Measurements from ENCODE around the gene RAB26.

The RAB26 gene

DNA sequence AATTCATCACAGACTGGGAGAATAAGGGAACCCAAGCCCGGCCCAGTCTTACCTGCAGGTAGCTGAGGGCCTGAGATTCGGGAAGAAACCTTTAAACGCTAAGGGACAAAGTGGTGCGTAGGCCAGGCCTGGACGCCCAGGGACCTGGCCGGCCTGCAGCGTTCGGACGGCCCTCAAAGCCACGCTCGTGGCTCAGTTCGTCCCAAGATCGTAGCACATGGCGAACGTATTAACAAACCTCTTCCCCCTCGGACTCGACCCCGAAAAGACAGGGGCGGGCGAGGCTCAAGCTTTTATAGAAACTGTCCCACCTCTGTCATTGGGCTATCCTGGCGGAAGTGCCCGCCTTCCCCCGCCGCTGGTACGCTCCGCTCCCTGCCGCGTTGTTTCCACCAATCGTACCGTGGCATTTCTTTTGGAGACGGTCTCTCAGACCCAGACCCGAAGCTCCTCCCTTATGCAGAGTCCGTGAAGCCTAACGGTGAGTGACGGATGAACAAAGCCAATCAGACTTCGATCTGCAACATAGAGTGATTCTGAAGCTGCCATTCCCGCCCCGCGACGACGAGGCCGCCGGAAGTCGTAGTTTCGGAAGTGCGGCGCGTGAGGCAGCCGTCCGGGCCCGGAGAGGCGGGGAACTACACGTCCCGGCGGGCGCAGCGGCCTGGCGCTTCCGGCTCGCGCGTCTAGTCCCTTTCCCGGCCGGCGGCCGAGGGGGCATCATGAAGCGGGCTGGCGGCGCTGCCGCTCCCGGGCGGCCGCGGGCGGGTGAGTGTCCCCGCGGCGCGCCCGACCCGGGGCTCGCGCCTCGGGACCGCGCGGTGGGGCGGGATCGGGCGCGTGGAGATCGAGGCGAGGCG lies 6.9 kb downstream of the RAB26 start, which contains the start of gene TRAF7 (continued):
- TF ChIP-seq ZNF274 (IDR thresholded peaks at IDR 0.05; ENCODE audit: low read length): no peak
- TF ChIP-seq ZNF274 (tag by site-specific recombination; IDR thresholded peaks at IDR 0.05; ENCODE audit: borderline replicate concordance): no peak
- TF ChIP-seq ZIC2 (tag by site-specific recombination; IDR thresholded peaks at IDR 0.05): no peak; the same call in 1 of the 2 replicates
- TF ChIP-seq, protein P1, sequence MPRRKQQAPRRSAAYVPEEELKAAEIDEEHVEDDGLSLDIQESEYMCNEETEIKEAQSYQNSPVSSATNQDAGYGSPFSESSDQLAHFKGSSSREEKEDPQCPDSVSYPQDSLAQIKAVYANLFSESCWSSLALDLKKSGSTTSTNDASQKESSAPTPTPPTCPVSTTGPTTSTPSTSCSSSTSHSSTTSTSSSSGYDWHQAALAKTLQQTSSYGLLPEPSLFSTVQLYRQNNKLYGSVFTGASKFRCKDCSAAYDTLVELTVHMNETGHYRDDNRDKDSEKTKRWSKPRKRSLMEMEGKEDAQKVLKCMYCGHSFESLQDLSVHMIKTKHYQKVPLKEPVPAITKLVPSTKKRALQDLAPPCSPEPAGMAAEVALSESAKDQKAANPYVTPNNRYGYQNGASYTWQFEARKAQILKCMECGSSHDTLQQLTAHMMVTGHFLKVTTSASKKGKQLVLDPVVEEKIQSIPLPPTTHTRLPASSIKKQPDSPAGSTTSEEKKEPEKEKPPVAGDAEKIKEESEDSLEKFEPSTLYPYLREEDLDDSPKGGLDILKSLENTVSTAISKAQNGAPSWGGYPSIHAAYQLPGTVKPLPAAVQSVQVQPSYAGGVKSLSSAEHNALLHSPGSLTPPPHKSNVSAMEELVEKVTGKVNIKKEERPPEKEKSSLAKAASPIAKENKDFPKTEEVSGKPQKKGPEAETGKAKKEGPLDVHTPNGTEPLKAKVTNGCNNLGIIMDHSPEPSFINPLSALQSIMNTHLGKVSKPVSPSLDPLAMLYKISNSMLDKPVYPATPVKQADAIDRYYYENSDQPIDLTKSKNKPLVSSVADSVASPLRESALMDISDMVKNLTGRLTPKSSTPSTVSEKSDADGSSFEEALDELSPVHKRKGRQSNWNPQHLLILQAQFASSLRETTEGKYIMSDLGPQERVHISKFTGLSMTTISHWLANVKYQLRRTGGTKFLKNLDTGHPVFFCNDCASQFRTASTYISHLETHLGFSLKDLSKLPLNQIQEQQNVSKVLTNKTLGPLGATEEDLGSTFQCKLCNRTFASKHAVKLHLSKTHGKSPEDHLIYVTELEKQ (tag by site-specific recombination; IDR thresholded peaks at IDR 0.05; ENCODE audit: borderline replicate concordance): no peak
- TF ChIP-seq, protein P2, sequence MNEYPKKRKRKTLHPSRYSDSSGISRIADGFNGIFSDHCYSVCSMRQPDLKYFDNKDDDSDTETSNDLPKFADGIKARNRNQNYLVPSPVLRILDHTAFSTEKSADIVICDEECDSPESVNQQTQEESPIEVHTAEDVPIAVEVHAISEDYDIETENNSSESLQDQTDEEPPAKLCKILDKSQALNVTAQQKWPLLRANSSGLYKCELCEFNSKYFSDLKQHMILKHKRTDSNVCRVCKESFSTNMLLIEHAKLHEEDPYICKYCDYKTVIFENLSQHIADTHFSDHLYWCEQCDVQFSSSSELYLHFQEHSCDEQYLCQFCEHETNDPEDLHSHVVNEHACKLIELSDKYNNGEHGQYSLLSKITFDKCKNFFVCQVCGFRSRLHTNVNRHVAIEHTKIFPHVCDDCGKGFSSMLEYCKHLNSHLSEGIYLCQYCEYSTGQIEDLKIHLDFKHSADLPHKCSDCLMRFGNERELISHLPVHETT (tag by site-specific recombination; IDR thresholded peaks at IDR 0.05): peak; percentile 39; the same call in 1 of the 2 replicates
- no peak for TF ChIP-seq GLIS1 (tag by site-specific recombination; IDR thresholded peaks at IDR 0.05)
- TF ChIP-seq KLF1 (tag by site-specific recombination; IDR thresholded peaks at IDR 0.05): peak; percentile 53
- TF ChIP-seq, protein P3, sequence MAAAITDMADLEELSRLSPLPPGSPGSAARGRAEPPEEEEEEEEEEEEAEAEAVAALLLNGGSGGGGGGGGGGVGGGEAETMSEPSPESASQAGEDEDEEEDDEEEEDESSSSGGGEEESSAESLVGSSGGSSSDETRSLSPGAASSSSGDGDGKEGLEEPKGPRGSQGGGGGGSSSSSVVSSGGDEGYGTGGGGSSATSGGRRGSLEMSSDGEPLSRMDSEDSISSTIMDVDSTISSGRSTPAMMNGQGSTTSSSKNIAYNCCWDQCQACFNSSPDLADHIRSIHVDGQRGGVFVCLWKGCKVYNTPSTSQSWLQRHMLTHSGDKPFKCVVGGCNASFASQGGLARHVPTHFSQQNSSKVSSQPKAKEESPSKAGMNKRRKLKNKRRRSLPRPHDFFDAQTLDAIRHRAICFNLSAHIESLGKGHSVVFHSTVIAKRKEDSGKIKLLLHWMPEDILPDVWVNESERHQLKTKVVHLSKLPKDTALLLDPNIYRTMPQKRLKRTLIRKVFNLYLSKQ (tag by site-specific recombination; IDR thresholded peaks at IDR 0.05; ENCODE audit: borderline replicate concordance): no peak
- TF ChIP-seq, protein P4, sequence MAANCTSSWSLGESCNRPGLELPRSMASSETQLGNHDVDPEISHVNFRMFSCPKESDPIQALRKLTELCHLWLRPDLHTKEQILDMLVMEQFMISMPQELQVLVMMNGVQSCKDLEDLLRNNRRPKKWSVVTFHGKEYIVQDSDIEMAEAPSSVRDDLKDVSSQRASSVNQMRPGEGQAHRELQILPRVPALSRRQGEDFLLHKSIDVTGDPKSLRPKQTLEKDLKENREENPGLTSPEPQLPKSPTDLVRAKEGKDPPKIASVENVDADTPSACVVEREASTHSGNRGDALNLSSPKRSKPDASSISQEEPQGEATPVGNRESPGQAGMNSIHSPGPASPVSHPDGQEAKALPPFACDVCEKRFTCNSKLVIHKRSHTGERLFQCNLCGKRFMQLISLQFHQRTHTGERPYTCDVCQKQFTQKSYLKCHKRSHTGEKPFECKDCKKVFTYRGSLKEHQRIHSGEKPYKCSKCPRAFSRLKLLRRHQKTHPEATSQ (tag by site-specific recombination; IDR thresholded peaks at IDR 0.05): no peak
- TF ChIP-seq, protein P5, sequence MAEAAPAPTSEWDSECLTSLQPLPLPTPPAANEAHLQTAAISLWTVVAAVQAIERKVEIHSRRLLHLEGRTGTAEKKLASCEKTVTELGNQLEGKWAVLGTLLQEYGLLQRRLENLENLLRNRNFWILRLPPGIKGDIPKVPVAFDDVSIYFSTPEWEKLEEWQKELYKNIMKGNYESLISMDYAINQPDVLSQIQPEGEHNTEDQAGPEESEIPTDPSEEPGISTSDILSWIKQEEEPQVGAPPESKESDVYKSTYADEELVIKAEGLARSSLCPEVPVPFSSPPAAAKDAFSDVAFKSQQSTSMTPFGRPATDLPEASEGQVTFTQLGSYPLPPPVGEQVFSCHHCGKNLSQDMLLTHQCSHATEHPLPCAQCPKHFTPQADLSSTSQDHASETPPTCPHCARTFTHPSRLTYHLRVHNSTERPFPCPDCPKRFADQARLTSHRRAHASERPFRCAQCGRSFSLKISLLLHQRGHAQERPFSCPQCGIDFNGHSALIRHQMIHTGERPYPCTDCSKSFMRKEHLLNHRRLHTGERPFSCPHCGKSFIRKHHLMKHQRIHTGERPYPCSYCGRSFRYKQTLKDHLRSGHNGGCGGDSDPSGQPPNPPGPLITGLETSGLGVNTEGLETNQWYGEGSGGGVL (tag by site-specific recombination; IDR thresholded peaks at IDR 0.05): no peak
- TF ChIP-seq TCF7L2 (IDR thresholded peaks at IDR 0.05; ENCODE audit: borderline replicate concordance, low read depth, low read length): no peak
- TF ChIP-seq ZNF654 (tag by site-specific recombination; IDR thresholded peaks at IDR 0.05; ENCODE audit: low read depth): no peak
- TF ChIP-seq, protein P6, sequence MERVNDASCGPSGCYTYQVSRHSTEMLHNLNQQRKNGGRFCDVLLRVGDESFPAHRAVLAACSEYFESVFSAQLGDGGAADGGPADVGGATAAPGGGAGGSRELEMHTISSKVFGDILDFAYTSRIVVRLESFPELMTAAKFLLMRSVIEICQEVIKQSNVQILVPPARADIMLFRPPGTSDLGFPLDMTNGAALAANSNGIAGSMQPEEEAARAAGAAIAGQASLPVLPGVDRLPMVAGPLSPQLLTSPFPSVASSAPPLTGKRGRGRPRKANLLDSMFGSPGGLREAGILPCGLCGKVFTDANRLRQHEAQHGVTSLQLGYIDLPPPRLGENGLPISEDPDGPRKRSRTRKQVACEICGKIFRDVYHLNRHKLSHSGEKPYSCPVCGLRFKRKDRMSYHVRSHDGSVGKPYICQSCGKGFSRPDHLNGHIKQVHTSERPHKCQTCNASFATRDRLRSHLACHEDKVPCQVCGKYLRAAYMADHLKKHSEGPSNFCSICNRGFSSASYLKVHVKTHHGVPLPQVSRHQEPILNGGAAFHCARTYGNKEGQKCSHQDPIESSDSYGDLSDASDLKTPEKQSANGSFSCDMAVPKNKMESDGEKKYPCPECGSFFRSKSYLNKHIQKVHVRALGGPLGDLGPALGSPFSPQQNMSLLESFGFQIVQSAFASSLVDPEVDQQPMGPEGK (tag by site-specific recombination; IDR thresholded peaks at IDR 0.05): peak; percentile 52
- TF ChIP-seq SALL2 (tag by site-specific recombination; IDR thresholded peaks at IDR 0.05; ENCODE audit: borderline replicate concordance): no peak
- TF ChIP-seq, protein P7, sequence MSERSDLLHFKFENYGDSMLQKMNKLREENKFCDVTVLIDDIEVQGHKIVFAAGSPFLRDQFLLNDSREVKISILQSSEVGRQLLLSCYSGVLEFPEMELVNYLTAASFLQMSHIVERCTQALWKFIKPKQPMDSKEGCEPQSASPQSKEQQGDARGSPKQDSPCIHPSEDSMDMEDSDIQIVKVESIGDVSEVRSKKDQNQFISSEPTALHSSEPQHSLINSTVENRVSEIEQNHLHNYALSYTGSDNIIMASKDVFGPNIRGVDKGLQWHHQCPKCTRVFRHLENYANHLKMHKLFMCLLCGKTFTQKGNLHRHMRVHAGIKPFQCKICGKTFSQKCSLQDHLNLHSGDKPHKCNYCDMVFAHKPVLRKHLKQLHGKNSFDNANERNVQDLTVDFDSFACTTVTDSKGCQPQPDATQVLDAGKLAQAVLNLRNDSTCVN (tag by site-specific recombination; optimal IDR thresholded peaks at IDR 0.05): peak; percentile 71
- peak; percentile 67 for TF ChIP-seq FEZF1 (tag by site-specific recombination; IDR thresholded peaks at IDR 0.05)
- TF ChIP-seq MZF1 (tag by site-specific recombination; IDR thresholded peaks at IDR 0.05; ENCODE audit: borderline replicate concordance): no peak
- no peak for TF ChIP-seq HOXA7 (CRISPR knock-in tag; IDR thresholded peaks at IDR 0.05; ENCODE audit: borderline replicate concordance)
- TF ChIP-seq ZNF404 (tag by site-specific recombination; IDR thresholded peaks at IDR 0.05): no peak
- TF ChIP-seq, protein P8, sequence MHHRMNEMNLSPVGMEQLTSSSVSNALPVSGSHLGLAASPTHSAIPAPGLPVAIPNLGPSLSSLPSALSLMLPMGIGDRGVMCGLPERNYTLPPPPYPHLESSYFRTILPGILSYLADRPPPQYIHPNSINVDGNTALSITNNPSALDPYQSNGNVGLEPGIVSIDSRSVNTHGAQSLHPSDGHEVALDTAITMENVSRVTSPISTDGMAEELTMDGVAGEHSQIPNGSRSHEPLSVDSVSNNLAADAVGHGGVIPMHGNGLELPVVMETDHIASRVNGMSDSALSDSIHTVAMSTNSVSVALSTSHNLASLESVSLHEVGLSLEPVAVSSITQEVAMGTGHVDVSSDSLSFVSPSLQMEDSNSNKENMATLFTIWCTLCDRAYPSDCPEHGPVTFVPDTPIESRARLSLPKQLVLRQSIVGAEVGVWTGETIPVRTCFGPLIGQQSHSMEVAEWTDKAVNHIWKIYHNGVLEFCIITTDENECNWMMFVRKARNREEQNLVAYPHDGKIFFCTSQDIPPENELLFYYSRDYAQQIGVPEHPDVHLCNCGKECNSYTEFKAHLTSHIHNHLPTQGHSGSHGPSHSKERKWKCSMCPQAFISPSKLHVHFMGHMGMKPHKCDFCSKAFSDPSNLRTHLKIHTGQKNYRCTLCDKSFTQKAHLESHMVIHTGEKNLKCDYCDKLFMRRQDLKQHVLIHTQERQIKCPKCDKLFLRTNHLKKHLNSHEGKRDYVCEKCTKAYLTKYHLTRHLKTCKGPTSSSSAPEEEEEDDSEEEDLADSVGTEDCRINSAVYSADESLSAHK (tag by site-specific recombination; IDR thresholded peaks at IDR 0.05): peak; percentile 50; the same call in 1 of the 2 replicates
- 0 out of 2 replicates have a peak, but pooled peaks have one; percentile 15 for TF ChIP-seq ZFP41 (tag by site-specific recombination; IDR thresholded peaks at IDR 0.05; ENCODE audit: borderline replicate concordance)
- no peak for TF ChIP-seq ZNF133 (tag by site-specific recombination; IDR thresholded peaks at IDR 0.05)

All from HEK293 (cell line).